GM19023 (cell line): ENCODE measurements around the gene ACTA1.
"Not testable (repeated sequence)": the region's sequence is repeated elsewhere in the genome, so short reads cannot be mapped to it uniquely, and the experiment has no call there.

Experiments
- ATAC-seq: cut with Tn5 transposase; IDR thresholded peaks from one replicate; pipeline ENCODE4 v1.9.1; 2021; ENCODE audit warnings: mild to moderate bottlenecking, moderate library complexity; ENCODE audit not compliant: unreplicated experiment

ACTA1 gene

GRCh38 chr1:229410370-229410691, 23.6 kb downstream of the ACTA1 start:
- ATAC-seq, result no peak

- ATAC-seq, result no peak
These were observed 24.1 kb downstream of the ACTA1 start for GRCh38 chr1:229409616-229410369.

DNA sequence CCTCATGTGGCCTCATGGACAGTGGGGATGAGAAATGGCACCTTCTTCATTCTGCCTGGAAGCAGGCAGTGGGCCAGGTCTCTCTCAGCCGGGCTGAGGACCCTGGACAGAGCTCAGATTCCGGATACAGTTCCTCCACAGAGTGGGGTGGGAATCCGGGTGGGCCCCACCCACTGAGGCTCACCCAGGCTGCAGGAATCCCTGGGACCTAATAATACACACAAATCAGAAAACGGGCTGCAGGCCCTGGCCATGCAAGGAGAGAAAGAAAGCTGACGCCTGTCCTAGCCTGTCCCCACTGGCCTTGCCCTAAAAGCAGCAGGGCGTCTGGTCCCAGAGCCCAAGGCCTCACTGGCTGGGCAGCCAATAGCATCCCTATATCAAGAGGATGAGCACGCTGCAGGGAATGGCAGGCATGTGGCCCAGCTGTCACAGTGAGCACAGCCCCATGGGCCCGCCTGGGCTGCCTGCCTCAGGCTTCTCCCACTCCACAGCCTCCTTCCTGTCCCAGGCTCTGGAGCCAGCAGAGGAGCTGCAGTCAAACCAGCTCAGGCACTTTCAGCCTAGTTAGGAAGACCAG, 25.3 kb downstream of the ACTA1 start:
- ATAC-seq, result no peak

DNA sequence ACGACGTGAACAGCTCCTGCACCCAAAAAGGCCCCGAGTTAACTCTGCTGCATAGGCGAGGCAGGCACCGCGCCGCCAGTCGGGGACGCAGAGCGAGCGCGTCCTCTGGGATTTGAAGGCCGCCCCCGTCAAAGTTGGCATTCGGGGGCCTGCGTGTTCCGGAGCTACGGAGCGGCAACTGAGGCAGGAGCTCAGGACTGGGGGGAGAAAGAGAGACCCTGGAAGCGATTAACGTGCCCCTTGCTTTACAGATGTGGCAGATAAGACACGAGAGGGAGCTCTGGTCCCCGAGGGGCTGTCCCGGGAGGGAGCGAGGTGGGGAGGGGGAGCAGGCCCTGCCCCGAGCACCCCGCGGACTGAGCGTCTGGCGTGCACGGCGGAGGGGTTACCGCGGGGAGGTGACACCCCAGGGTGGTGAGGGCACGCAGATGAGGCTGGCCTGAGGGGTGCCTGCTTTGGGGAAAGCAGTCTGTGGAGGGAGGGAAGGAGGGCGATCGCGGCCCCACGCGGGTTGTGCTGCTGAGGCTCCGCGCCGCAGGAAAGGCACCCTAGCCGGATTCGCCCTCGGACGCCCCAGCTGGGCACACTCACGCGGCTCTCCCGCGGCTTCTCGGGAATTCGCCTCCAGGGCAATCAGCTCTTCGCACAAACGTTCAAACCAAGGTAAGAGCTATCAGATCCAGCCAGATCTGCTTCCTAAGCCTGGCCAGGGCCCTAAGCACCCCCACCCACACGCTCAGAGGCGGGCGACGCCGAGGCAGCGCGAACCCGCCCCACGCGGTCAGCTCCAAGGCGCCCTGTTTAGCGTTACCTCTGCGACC, 26.5 kb downstream of the ACTA1 start:
- ATAC-seq, result no peak

DNA sequence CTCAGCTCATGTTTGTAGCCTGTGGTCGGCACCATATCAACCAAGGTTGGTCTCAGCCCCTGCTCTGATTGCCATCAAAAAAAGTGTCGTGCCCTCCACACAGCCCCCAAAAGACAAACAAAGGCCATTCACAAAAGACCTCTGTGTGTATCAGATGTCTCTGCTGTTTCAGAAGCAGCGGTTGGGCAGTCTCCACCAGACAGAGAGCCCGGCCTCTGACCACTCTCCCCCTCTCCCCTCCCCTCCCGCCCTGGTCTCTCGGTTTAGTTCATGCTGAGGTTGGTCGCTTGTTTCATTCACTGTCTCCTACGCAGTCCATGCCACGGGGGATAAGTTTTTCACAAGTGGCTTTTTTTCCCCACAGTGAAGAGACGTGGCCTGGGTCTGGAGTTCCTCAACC, 27.1 kb downstream of the ACTA1 start:
- ATAC-seq, result no peak

DNA sequence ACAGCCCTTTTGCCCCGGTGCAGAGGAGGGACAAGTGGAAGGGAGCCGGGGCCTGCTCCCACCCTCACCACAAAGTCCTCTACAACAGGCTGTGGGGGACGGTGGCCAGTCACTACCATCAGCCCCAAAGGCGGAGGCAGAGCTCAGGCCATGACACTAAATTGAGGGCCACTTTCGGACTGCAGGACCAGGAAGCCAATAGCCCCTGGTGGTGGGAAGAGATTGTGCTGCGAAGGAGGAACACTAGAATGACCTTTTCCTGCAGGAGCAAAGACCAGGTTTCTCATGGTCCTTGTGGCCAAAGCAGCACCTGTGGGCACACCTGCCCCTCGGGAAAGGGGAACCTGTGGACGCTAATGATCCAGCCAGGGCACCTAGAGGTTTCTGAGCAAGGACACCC, 30.3 kb downstream of the ACTA1 start:
- ATAC-seq, result no peak

DNA sequence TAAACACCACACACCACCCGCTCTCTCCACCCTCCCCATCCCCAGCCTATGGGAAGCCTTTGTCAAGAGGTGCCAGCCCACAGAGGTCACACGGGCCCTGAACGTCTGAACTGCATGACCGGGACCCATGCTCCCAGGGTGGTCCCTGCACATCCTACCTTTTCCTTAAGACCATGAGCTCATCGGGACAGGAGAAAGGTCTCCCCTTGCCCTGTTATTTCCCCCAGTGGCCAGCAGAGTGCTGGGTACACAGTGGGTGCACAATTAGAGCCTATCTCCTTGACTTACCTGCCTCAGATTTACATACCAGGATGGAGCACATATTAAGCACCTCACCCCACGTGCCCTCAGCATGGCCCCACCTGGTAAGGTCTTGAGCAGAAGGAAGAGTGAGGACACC, 30.9 kb downstream of the ACTA1 start:
- ATAC-seq, result no peak

DNA sequence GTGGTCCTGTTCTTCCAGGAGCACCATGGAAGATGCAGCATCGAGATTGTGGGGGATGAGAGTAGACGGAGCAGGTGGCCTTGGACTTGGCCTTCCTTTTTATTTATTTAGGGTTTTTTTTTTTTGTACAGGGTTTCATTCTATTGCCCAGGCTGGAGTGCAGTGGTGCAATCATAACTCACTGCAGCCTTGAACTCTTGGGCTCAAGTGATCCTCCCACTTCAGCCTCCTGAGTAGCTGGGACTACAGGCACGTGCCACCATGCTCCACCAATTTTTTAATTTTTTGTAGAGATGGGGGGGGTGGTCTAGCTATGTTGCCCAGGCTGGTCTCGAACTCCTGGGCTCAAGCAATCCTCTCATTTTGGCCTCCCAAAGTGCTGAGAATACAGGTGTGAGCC, 31.6 kb downstream of the ACTA1 start:
- ATAC-seq, result not testable (repeated sequence)

GRCh38 chr1:229397762-229398161, 36.1 kb downstream of the ACTA1 start:
- no peak for ATAC-seq

- no peak for ATAC-seq
These were observed 37.2 kb downstream of the ACTA1 start for GRCh38 chr1:229396585-229397206.

DNA sequence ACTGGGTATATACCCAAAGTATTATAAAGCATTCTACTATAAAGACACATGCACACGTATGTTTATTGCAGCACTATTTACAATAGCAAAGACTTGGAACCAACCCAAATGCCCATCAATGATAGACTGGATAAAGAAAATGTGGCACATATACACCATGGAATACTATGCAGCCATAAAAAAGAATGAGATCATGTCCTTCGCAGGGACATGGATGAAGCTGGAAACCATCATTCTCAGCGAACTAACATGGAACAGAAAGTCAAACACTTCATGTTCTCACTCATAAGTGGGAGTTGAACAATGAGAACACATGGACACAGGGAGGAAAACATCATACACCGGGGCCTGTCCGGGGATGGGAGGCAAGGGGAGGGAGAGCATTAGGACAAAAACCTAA, 39.4 kb downstream of the ACTA1 start:
- not testable (repeated sequence) for ATAC-seq

GRCh38 chr1:229392936-229393335, 41.0 kb downstream of the ACTA1 start:
- no peak for ATAC-seq

GRCh38 chr1:229390130-229390529, 43.8 kb downstream of the ACTA1 start:
- ATAC-seq, result no peak

GRCh38 chr1:229388897-229389580, 44.9 kb downstream of the ACTA1 start:
- ATAC-seq, result no peak

DNA sequence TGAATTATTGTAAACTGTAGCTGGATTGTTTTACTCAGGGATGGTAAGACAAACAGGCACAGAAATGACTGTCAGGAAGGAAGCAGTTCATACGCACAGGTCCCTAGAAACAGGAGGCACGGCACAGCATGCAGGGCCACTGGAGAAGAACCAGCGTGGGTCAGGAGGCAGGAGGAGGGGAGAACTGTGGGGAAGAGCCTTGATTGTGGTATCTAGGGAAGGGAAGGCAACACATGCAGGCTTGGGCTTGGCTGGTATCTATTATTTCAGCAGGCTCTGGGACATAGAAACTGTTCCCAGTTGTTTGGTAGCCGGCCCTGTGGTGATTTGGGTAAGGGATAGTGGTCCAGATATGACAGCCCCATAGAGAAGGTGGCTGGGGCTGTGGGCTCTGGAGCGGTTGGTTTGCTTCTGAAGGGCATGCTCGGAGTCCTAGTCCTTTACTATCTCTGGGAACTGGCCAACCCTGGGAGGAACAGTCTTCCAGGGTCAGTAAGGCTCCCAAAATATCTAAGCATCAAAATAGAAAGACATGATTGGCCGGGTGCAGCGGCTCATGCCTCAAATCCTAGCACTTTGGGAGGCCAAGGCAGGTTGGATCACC, 47.9 kb downstream of the ACTA1 start:
- no peak for ATAC-seq

- no peak for ATAC-seq
These were observed 49.1 kb downstream of the ACTA1 start for GRCh38 chr1:229384822-229385221.

GRCh38 chr1:229383961-229384360, 49.9 kb downstream of the ACTA1 start:
- ATAC-seq, result no peak

DNA sequence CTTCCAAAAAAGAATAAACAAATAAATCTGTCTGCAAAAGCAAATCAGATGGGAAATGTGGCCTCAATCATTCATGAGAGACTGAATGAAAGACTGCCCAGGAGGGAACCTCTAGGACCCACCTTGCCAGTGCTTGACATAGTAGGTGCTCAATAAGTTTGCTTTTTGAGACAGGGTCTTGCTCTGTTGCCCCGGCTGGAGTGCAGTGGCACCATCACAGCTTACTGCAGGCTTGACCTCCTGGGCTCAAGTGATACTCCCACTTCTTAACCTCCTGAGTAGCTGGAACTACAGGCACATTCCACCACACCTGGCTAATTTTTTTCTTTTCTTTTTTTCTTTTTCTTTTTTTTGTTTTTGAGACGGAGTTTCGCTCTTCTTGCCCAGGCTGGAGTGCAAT, 50.7 kb downstream of the ACTA1 start:
- no peak for ATAC-seq
